Measurements from ENCODE around the gene CWH43. TPM values are rescaled to one million over a fixed set of nuclear protein-coding genes. Genes with fewer than 3 reads are reported as not detected.
"Not testable (repeated sequence)": the region's sequence is repeated elsewhere in the genome, so short reads cannot be mapped to it uniquely, and the experiment has no call there.

Gene CWH43
- total and polyA plus RNA-seq, 10 of the 15 experiments (the other 5 are each of a cell fraction or from before 2014, with no cell fraction given) = not detected

GRCh38 chr4:49092608-49093135 lies 106.6 kb downstream of the CWH43 start:
- DNase-seq (ENCODE audit: low read depth, low spot score); intact Hi-C loops (cut with micrococcal nuclease; ENCODE audit: unreplicated experiment); BruUV-seq (replicated peaks); H3K9ac ChIP-seq (ENCODE audit: control insufficient read depth, insufficient read depth, low read length); FAIRE-seq; H3K4me3 ChIP-seq; SMC1A ChIA-PET (ENCODE audit: uncharacterized antibody, unreplicated experiment); H3K79me2 ChIP-seq (ENCODE audit: control insufficient read depth, insufficient read depth, low read length); H3K4me2 ChIP-seq (ENCODE audit: control insufficient read depth, insufficient read depth); H3K36me3 ChIP-seq (ENCODE audit: control insufficient read depth in 2 of 2, insufficient read depth in 2 of 2, low read length in 1 of 2); in situ Hi-C loops (cut with MboI); POLR2A ChIA-PET; H3K27ac ChIP-seq (ENCODE audit: control insufficient read depth, insufficient read depth); H3K4me1 ChIP-seq (ENCODE audit: control insufficient read depth, insufficient read depth, low read length); CTCF ChIA-PET; H4K20me1 ChIP-seq (ENCODE audit: control insufficient read depth, insufficient read depth); RAD21 ChIA-PET (ENCODE audit: unreplicated experiment); H2AFZ ChIP-seq (ENCODE audit: control insufficient read depth, low read depth, low read length); H3K27me3 ChIP-seq (replicated peaks in 1 of 2; ENCODE audit: control insufficient read depth in 2 of 2, insufficient read depth in 2 of 2, low read length in 1 of 2): not testable (repeated sequence)
- H3K9me3 ChIP-seq (replicated peaks; ENCODE audit: control insufficient read depth, insufficient read depth, low read length) = peaks cover 11% of the 10 kb centered on the region; the same call in 2 of the 3 replicates
- peak; percentile 37; the same call in 1 of the 3 replicates for ATAC-seq
- 37% methylated on average over 11 of the region's 11 CpGs for WGBS (ENCODE audit: insufficient coverage, insufficient replicate concordance, low lambda C conversion rate, missing lambda C conversion rate)

GRCh38 chr4:49096215-49096614 lies 110.1 kb downstream of the CWH43 start:
- 43% methylated on average over 11 of the region's 11 CpGs for WGBS (ENCODE audit: insufficient coverage, insufficient replicate concordance, low lambda C conversion rate, missing lambda C conversion rate)
- H3K4me2 ChIP-seq (ENCODE audit: control insufficient read depth, insufficient read depth); H3K4me1 ChIP-seq (ENCODE audit: control insufficient read depth, insufficient read depth, low read length); ATAC-seq; FAIRE-seq; intact Hi-C loops (cut with micrococcal nuclease; ENCODE audit: unreplicated experiment); in situ Hi-C loops (cut with MboI); H3K9ac ChIP-seq (ENCODE audit: control insufficient read depth, insufficient read depth, low read length); CTCF ChIA-PET; DNase-seq (ENCODE audit: low read depth, low spot score); H3K27me3 ChIP-seq (replicated peaks in 1 of 2; ENCODE audit: control insufficient read depth in 2 of 2, insufficient read depth in 2 of 2, low read length in 1 of 2); H3K27ac ChIP-seq (ENCODE audit: control insufficient read depth, insufficient read depth); H3K79me2 ChIP-seq (ENCODE audit: control insufficient read depth, insufficient read depth, low read length); H4K20me1 ChIP-seq (ENCODE audit: control insufficient read depth, insufficient read depth); SMC1A ChIA-PET (ENCODE audit: uncharacterized antibody, unreplicated experiment); H3K4me3 ChIP-seq; RAD21 ChIA-PET (ENCODE audit: unreplicated experiment); H2AFZ ChIP-seq (ENCODE audit: control insufficient read depth, low read depth, low read length); H3K36me3 ChIP-seq (ENCODE audit: control insufficient read depth in 2 of 2, insufficient read depth in 2 of 2, low read length in 1 of 2); POLR2A ChIA-PET; BruUV-seq (replicated peaks): not testable (repeated sequence)
- 0 out of 2 replicates have a peak, but pooled peaks have one; percentile 29 for TF ChIP-seq EED (IDR thresholded peaks at IDR 0.05; ENCODE audit: low read depth)
- H3K9me3 ChIP-seq (replicated peaks; ENCODE audit: control insufficient read depth, insufficient read depth, low read length) = peaks cover 11% of the 10 kb centered on the region; the same call in 2 of the 3 replicates

GRCh38 chr4:49096627-49097026 lies 110.6 kb downstream of the CWH43 start:
- H3K4me3 ChIP-seq; H3K79me2 ChIP-seq (ENCODE audit: control insufficient read depth, insufficient read depth, low read length); H3K9me3 ChIP-seq (replicated peaks; ENCODE audit: control insufficient read depth, insufficient read depth, low read length); H3K4me1 ChIP-seq (ENCODE audit: control insufficient read depth, insufficient read depth, low read length); H3K9ac ChIP-seq (ENCODE audit: control insufficient read depth, insufficient read depth, low read length); H3K4me2 ChIP-seq (ENCODE audit: control insufficient read depth, insufficient read depth); H3K27me3 ChIP-seq (replicated peaks in 1 of 2; ENCODE audit: control insufficient read depth in 2 of 2, insufficient read depth in 2 of 2, low read length in 1 of 2); H3K36me3 ChIP-seq (ENCODE audit: control insufficient read depth in 2 of 2, insufficient read depth in 2 of 2, low read length in 1 of 2); in situ Hi-C loops (cut with MboI); H3K27ac ChIP-seq (ENCODE audit: control insufficient read depth, insufficient read depth); FAIRE-seq; CTCF ChIA-PET; SMC1A ChIA-PET (ENCODE audit: uncharacterized antibody, unreplicated experiment); POLR2A ChIA-PET; RAD21 ChIA-PET (ENCODE audit: unreplicated experiment); H2AFZ ChIP-seq (ENCODE audit: control insufficient read depth, low read depth, low read length); DNase-seq (ENCODE audit: low read depth, low spot score); intact Hi-C loops (cut with micrococcal nuclease; ENCODE audit: unreplicated experiment); BruUV-seq (replicated peaks); H4K20me1 ChIP-seq (ENCODE audit: control insufficient read depth, insufficient read depth): not testable (repeated sequence)
- 39% methylated on average over 8 of the region's 8 CpGs for WGBS (ENCODE audit: insufficient coverage, insufficient replicate concordance, low lambda C conversion rate, missing lambda C conversion rate)
- ATAC-seq = peak; percentile 49; the same call in 2 of the 3 replicates

- H3K4me1 ChIP-seq (ENCODE audit: control insufficient read depth, insufficient read depth, low read length); SMC1A ChIA-PET (ENCODE audit: uncharacterized antibody, unreplicated experiment); POLR2A ChIA-PET; H3K9ac ChIP-seq (ENCODE audit: control insufficient read depth, insufficient read depth, low read length); in situ Hi-C loops (cut with MboI); H3K9me3 ChIP-seq (replicated peaks; ENCODE audit: control insufficient read depth, insufficient read depth, low read length); H3K36me3 ChIP-seq (ENCODE audit: control insufficient read depth in 2 of 2, insufficient read depth in 2 of 2, low read length in 1 of 2); H3K27me3 ChIP-seq (replicated peaks in 1 of 2; ENCODE audit: control insufficient read depth in 2 of 2, insufficient read depth in 2 of 2, low read length in 1 of 2); CTCF ChIA-PET; intact Hi-C loops (cut with micrococcal nuclease; ENCODE audit: unreplicated experiment); DNase-seq (ENCODE audit: low read depth, low spot score); H4K20me1 ChIP-seq (ENCODE audit: control insufficient read depth, insufficient read depth); H2AFZ ChIP-seq (ENCODE audit: control insufficient read depth, low read depth, low read length); H3K4me3 ChIP-seq; RAD21 ChIA-PET (ENCODE audit: unreplicated experiment); H3K4me2 ChIP-seq (ENCODE audit: control insufficient read depth, insufficient read depth); BruUV-seq (replicated peaks); FAIRE-seq; H3K79me2 ChIP-seq (ENCODE audit: control insufficient read depth, insufficient read depth, low read length); H3K27ac ChIP-seq (ENCODE audit: control insufficient read depth, insufficient read depth): not testable (repeated sequence)
- 37% methylated on average over 9 of the region's 9 CpGs for WGBS (ENCODE audit: insufficient coverage, insufficient replicate concordance, low lambda C conversion rate, missing lambda C conversion rate)
- ATAC-seq = peak; percentile 38; the same call in 2 of the 3 replicates
These were observed 111.0 kb downstream of the CWH43 start for GRCh38 chr4:49097071-49097470.

Measured in GM12878 (cell line).